HL-60/S4 (cell line): Measurements from ENCODE around the gene VAV1.

Experiments
- in situ Hi-C: fragments of 300-500 bp; cut with MboI; formaldehyde crosslinking; loops from 2 replicates; pipeline ENCODE4 v1.14.3; 2022; ENCODE audit warnings: low sequenced_read_pairs

VAV1 gene

DNA sequence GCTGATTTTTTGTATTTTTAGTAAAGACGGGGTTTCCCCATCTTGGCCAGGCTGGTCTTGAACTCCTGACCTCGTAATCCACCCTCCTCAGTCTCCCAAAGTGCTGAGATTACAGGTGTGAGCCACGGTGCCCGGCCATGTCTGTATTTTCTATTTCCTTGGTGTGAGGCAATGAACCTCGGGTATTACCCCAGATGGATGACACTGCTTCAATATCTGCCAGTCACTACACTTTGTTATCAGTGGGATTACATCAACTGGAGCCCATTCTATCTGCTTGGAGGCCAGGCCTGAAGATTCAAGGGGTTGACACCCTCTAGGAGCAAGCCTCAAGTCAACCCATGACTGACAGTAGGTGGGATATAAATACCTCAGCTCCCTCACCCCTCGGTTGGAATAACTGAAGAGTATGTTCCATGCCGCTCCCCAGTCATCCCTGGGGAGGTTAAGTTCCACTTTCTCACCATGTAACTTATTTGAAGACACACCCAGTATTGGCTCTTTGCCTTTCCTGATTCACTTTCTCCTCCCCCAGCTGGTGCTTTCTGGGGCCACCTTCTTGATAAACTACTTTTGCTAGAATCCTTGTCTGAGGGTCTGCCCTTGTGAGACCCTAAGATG is 113.9 kb downstream of the VAV1 start:
- in situ Hi-C loops: no loop called here

- in situ Hi-C loops: no loop called here
Measured at GRCh38 chr19:6887316-6887715, 114.8 kb downstream of the VAV1 start, which contains the start of gene ADGRE1. Gene ADGRE1 (plus strand): TSS chr19:6887579. CDS start chr19:6887609, 30 bp downstream.

DNA sequence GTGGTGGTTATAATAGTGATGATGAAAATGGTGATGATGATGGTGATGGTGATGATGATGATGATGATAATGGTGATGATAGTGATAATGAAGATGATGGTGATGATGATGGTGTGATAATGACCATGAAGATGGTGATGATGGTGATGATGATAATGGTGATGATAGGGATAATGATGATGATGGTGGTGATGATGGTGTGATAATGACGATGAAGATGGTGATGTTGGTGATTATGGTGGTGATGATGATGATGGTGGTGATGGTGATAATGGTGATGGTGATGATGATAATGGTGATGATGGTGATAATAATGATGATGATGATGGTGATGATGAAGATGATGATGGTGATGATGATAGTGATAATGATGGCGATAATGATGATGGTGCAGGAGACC is 116.5 kb downstream of the VAV1 start:
- in situ Hi-C loops: no loop called here

GRCh38 chr19:6890401-6890913 is 117.9 kb downstream of the VAV1 start:
- in situ Hi-C loops: no loop called here

DNA sequence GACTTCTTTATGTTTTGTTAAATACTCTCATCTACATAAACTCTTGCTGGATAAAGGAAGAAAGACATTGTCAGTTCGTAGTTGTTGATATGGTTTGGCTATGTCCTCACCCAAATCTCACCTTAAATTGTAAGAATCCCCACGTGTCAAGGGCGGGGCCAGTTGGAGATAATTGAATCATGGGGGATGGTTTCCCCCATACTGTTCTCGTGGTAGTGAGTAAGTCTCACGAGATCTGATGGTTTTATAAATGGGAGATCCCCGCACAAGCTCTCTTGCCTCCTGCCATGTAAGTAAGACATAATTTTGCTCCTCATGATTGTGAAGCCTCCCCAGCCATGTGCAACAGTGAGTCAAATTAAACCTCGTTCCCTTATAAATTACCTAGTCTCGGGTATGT is 118.4 kb downstream of the VAV1 start:
- in situ Hi-C loops: no loop called here

DNA sequence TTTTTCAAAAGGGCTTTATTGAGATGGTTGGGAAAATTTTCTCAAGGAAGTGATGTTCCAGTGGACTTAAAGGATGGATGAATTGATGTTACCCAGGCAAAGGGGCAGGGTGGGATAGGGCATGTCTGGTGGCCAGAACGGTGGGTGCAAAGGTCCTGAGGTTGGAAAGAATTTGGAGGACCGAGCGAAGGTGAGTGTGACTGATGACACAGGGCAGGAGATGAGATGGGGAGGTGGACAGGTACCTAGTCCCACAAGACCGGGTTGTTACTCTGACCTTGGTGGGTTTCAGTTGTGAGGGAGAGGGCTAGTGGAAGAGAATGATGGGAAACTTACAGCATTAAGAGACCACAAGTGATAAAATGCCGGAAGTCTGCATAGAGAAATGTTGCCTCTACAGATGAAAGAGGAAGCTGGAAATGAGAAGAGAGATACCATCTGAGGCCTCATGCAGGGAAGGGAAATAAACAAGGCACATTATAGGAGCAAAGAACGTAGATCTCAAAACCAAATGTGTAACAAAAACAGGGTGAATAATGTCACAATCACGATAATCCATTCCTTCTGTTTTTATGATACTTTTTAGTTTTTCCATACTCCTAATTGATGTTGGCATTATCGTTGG is 119.4 kb downstream of the VAV1 start:
- in situ Hi-C loops: no loop called here

DNA sequence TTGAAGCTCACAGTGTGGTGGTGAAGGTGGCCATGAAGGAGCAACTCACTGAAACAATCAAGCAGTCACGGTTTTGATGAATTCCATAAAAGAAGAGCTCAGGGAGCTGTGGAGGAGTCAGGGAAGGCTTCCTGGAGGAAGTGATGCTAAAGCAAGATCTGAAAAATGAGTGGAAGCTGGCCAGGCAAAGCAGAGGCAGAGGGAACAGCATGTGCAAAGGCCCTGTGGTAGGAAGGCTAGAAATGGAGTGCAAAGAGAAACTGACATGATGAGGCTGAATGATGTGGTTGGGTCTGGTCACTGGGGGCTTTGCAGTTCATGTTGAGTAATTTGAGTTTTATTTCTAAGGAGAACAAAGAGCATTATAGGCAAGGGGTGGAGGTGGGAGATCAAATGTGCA is 121.8 kb downstream of the VAV1 start:
- in situ Hi-C loops: no loop called here

GRCh38 chr19:6903446-6903845 is 130.9 kb downstream of the VAV1 start:
- in situ Hi-C loops: no loop called here

GRCh38 chr19:6906559-6907060 is 134.1 kb downstream of the VAV1 start:
- in situ Hi-C loops: no loop called here
